Lower lobe of right lung (tissue), 2 donors: Measurements from ENCODE around the gene STK32A. TPM values are rescaled to one million over a fixed set of nuclear protein-coding genes. Genes with fewer than 3 reads are reported as not detected.

Experiments used
- ATAC-seq, 2 donors: fragments of 200-7000 bp; cut with Tn5 transposase; one replicate each; pipeline ENCODE4 v1.9.1; 2020 to 2022; ENCODE audit warnings: mild to moderate bottlenecking in 2 of 2, moderate library complexity in 2 of 2
- DNase-seq: peaks from one replicate; pipeline ENCODE4 v3.0.0-alpha.2; 2020
- H3K27ac ChIP-seq: fragments of 200-600 bp; one replicate; pipeline ENCODE4 v1.8.0; 2022
- H3K27me3 ChIP-seq: fragments of 200-600 bp; one replicate; pipeline ENCODE4 v1.8.0; 2022; ENCODE audit warnings: low read depth
- H3K36me3 ChIP-seq: fragments of 200-600 bp; one replicate; pipeline ENCODE4 v1.8.0; 2022; ENCODE audit warnings: mild to moderate bottlenecking
- H3K4me1 ChIP-seq: fragments of 200-600 bp; one replicate; pipeline ENCODE4 v1.8.0; 2022
- H3K4me3 ChIP-seq: fragments of 200-600 bp; one replicate; pipeline ENCODE4 v1.8.0; 2022; ENCODE audit warnings: mild to moderate bottlenecking
- H3K9me3 ChIP-seq: fragments of 200-600 bp; one replicate; pipeline ENCODE4 v1.8.0; 2022
- CTCF ChIP-seq: fragments of 200-600 bp; IDR thresholded peaks from one replicate; pipeline ENCODE4 v1.8.0; 2022; ENCODE audit warnings: antibody characterized with exemption, mild to moderate bottlenecking
- intact Hi-C: fragments of 100-400 bp; cut with DNase I; formaldehyde crosslinking; loops from one replicate; pipeline ENCODE4 v1.11.0; 2022
- total RNA-seq: library from RNA; stranded (reverse); fragmentation: NEBNext Ultra II Directional; extraction: Animal tissue kit (Norgen Biotek cat#: 25700); gene quantifications from one replicate; pipeline ENCODE4 v1.2.1, GENCODE V29; 2021
- donor health status: DM: no; HTN: yes; CAD: no; lungs with severe emphysema.

STK32A gene
- total RNA-seq, 1 donor from 2014 or later: 2.9 TPM

- no peak for ATAC-seq
- Histone ChIP-seq H3K27me3 (no peaks in the 10 kb centered on the region), H3K27ac (no peak overlapping the region), H3K4me3 (no peak overlapping the region), H3K9me3 (no peaks in the 10 kb centered on the region), H3K36me3 (peaks cover 44% of the 10 kb centered on the region), H3K4me1 (peaks cover 35% of the 10 kb centered on the region)
- intact Hi-C loops: no loop called here
- DNase-seq: no peak
- no peak for TF ChIP-seq CTCF
Measured at GRCh38 chr5:147400881-147401280, 166.1 kb downstream of the STK32A start.

GRCh38 chr5:147403651-147404640 is 169.1 kb downstream of the STK32A start:
- peaks cover 34% of the 10 kb centered on the region for H3K4me1 ChIP-seq
- H3K27ac ChIP-seq: peak overlapping the region; percentile 76
- H3K36me3 ChIP-seq: peaks cover 38% of the 10 kb centered on the region
- H3K4me3 ChIP-seq: no peak overlapping the region
- H3K9me3 ChIP-seq: no peaks in the 10 kb centered on the region
- no peak for TF ChIP-seq CTCF
- intact Hi-C loops: no loop called here
- ATAC-seq (peak; percentile 71 to 83), DNase-seq (no peak)
- H3K27me3 ChIP-seq: no peaks in the 10 kb centered on the region

- H3K4me1 ChIP-seq: peaks cover 34% of the 10 kb centered on the region
- DNase-seq (no peak), ATAC-seq (no peak)
- intact Hi-C loops: no loop called here
- peak overlapping the region; percentile 76 for H3K27ac ChIP-seq
- H3K27me3 ChIP-seq: no peaks in the 10 kb centered on the region
- no peaks in the 10 kb centered on the region for H3K9me3 ChIP-seq
- no peak overlapping the region for H3K4me3 ChIP-seq
- TF ChIP-seq CTCF: no peak
- peaks cover 37% of the 10 kb centered on the region for H3K36me3 ChIP-seq
Measured at GRCh38 chr5:147404706-147405105, 169.9 kb downstream of the STK32A start.

GRCh38 chr5:147406636-147407035 is 171.8 kb downstream of the STK32A start:
- intact Hi-C loops: no loop called here
- H3K4me3 ChIP-seq: no peak overlapping the region
- TF ChIP-seq CTCF: no peak
- H3K36me3 ChIP-seq: peaks cover 21% of the 10 kb centered on the region
- H3K27me3 ChIP-seq: no peaks in the 10 kb centered on the region
- no peaks in the 10 kb centered on the region for H3K9me3 ChIP-seq
- peaks cover 47% of the 10 kb centered on the region for H3K4me1 ChIP-seq
- H3K27ac ChIP-seq: no peak overlapping the region
- ATAC-seq: no peak
- no peak for DNase-seq

- no peak for DNase-seq
- Histone ChIP-seq H3K27ac (no peak overlapping the region), H3K27me3 (no peaks in the 10 kb centered on the region), H3K4me1 (peaks cover 52% of the 10 kb centered on the region), H3K4me3 (no peak overlapping the region), H3K9me3 (no peaks in the 10 kb centered on the region), H3K36me3 (peaks cover 21% of the 10 kb centered on the region)
- no peak for ATAC-seq
- intact Hi-C loops: no loop called here
- no peak for TF ChIP-seq CTCF
Measured at GRCh38 chr5:147407094-147407681, 172.4 kb downstream of the STK32A start.
